ENCODE measurements around the gene GIGYF2. TPM values are rescaled to one million over a fixed set of nuclear protein-coding genes. Genes with fewer than 3 reads are reported as not detected.

GIGYF2 gene
- total RNA-seq, 4 donors from 2014 or later = 69.0 to 208 (median 80.4) TPM

DNA sequence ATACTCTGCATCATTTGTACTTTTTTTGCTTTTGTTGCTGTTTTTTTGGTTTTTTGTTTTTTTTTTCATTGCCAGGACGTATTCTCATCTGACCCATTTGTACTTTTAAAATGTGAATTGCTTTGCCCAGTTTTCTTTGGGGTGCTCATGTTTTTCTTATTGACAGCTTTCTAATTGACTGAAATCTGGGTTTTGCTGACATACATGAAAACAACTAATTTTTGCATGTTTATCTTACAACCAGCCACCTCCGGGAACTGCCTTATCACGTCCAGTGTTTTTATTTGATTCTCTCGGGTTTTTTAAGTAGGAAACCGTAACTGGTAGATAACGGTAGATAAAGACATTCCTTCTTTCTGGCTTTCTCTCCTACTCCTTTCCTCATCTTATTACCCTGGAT is 211.6 kb downstream of the GIGYF2 start:
- 70% methylated on average over 6 of the region's 6 CpGs for WGBS
- no peak overlapping the region for H3K4me3 ChIP-seq

More for the DNA sequence above, 211.6 kb downstream of the GIGYF2 start:
- Histone ChIP-seq H3K36me3 (no peaks in the 10 kb centered on the region), H3K9me3 (no peaks in the 10 kb centered on the region), H3K27ac (no peak overlapping the region), H3K4me1 (no peaks in the 10 kb centered on the region), H3K27me3 (no peaks in the 10 kb centered on the region)
- TF ChIP-seq EP300 (IDR thresholded peaks at IDR 0.05) (no peak), POLR2A (IDR thresholded peaks at IDR 0.05) (no peak), POLR2AphosphoS5 (IDR thresholded peaks at IDR 0.05) (no peak)
- TF ChIP-seq, protein P1, sequence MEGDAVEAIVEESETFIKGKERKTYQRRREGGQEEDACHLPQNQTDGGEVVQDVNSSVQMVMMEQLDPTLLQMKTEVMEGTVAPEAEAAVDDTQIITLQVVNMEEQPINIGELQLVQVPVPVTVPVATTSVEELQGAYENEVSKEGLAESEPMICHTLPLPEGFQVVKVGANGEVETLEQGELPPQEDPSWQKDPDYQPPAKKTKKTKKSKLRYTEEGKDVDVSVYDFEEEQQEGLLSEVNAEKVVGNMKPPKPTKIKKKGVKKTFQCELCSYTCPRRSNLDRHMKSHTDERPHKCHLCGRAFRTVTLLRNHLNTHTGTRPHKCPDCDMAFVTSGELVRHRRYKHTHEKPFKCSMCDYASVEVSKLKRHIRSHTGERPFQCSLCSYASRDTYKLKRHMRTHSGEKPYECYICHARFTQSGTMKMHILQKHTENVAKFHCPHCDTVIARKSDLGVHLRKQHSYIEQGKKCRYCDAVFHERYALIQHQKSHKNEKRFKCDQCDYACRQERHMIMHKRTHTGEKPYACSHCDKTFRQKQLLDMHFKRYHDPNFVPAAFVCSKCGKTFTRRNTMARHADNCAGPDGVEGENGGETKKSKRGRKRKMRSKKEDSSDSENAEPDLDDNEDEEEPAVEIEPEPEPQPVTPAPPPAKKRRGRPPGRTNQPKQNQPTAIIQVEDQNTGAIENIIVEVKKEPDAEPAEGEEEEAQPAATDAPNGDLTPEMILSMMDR (IDR thresholded peaks at IDR 0.05) = no peak
- DNase-seq (ENCODE audit: low spot score in 2 of 2) = no peak

Other genes with a start within 250 kb of the GIGYF2 start
- gene ALPI, start 241.2 kb upstream of the GIGYF2 start, total RNA-seq = not detected
- gene ECEL1, start 209.5 kb upstream of the GIGYF2 start, total RNA-seq = under 1 TPM in 2 of 4 donors, not detected in 2; 0.68 to 0.83 TPM
- not detected for gene PRSS56, start 176.9 kb upstream of the GIGYF2 start, total RNA-seq
- gene CHRND, start 171.2 kb upstream of the GIGYF2 start, total RNA-seq = not detected
- gene CHRNG, start 157.6 kb upstream of the GIGYF2 start, total RNA-seq = not detected
- gene TIGD1, start 146.8 kb upstream of the GIGYF2 start, total RNA-seq = 10 to 100 TPM in 1 of 4 donors, 1 to 10 TPM in 3; 4.6 to 16.3 (median 7.9) TPM
- 10 to 100 TPM; 26.6 to 54.2 (median 34.1) TPM for gene EIF4E2, start 146.6 kb upstream of the GIGYF2 start, total RNA-seq
- 10 to 100 TPM in 3 of 4 donors, 1 to 10 TPM in 1; 4.2 to 18.4 (median 16.6) TPM for gene EFHD1, start 63.7 kb upstream of the GIGYF2 start, total RNA-seq
- gene KCNJ13, start 79.2 kb downstream of the GIGYF2 start, total RNA-seq = 1 to 10 TPM; 1.6 to 5.9 (median 3.8) TPM
- 10 to 100 TPM; 11.7 to 39.7 (median 16.9) TPM for gene SNORC, start 172.9 kb downstream of the GIGYF2 start, total RNA-seq